Measurements from ENCODE around the gene C20orf173.
"Not testable (repeated sequence)": the region's sequence is repeated elsewhere in the genome, so short reads cannot be mapped to it uniquely, and the experiment has no call there.

C20orf173 gene

GRCh38 chr20:35529552-35529951 is at the start of gene C20orf173:
Gene C20orf173, minus strand, starts transcription at chr20:35529652. Its CDS starts 279 bp downstream, at chr20:35529373.
- DNase-seq (ENCODE audit: low spot score): no peak

DNA sequence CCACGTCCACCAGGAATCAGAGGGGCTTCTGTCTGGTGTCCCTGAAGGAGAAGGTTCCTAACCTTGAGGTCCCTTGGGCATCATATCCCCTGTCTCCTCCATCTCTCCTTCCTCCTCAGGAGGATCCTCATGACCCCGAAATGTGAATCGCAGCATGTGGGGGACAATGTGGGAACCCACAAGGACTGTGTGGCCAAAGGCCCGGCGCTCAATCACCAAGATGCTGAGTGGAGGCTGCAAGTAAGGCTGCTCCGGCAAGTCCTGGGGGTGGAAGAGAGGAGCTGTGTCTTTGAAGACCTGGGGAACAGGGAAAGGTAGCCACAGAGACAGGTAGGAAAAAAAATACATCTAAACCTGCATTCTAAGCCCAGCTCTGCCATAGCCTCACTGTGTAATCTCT is 49.7 kb upstream of the C20orf173 start:
- DNase-seq (ENCODE audit: low spot score): no peak

- DNase-seq (ENCODE audit: low spot score): no peak
Observed at GRCh38 chr20:35578469-35578868, 49.0 kb upstream of the C20orf173 start.

- DNase-seq (ENCODE audit: low spot score): no peak
Observed at GRCh38 chr20:35576816-35577215, 47.4 kb upstream of the C20orf173 start.

- no peak for DNase-seq (ENCODE audit: low spot score)
Observed at GRCh38 chr20:35575958-35576357, 46.5 kb upstream of the C20orf173 start.

GRCh38 chr20:35572838-35573237 is 43.4 kb upstream of the C20orf173 start:
- no peak for DNase-seq (ENCODE audit: low spot score)

DNA sequence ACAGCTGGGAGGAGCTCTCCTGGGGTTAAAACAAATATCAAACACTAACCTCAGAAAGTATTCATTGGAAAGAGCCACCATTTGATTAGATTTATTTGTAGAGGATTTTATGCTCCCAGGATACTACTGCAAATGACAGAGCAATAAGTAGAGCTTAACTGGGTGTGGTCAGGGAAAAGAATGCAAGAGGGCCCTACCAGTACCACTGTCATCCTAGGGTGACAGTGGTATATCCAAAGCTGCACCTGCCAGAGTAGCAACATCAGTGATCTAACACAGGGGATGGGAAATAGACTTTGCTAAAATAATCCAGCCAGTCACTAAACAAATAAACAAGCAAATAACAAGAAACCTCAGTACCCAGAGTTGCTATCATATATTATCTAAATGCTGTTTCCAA is 42.1 kb upstream of the C20orf173 start:
- no peak for DNase-seq (ENCODE audit: low spot score)

- no peak for DNase-seq (ENCODE audit: low spot score)
Observed at GRCh38 chr20:35568645-35569044, 39.2 kb upstream of the C20orf173 start.

GRCh38 chr20:35564905-35565304 is 35.5 kb upstream of the C20orf173 start:
- DNase-seq (ENCODE audit: low spot score): no peak

DNA sequence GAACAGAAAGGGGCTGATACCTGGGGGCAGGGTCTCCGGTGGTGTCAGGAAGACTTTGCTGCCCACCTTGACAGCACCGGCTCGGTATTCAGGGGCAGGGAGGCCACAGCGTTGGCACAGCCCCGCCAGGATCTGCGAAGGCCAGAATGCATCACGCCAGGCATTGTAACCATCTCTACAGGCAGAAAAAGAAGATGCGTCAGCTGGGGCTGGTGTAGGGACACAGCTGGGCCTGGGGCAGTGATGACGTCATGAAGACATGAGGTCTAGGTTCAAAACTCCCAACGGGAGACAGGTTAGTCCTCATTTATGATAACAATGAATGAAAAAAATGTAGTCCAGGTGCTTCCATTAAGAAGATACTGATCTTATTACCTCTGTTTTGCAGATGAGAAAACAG is 34.4 kb upstream of the C20orf173 start:
- no peak for DNase-seq (ENCODE audit: low spot score)

GRCh38 chr20:35562541-35563110 is 33.2 kb upstream of the C20orf173 start:
- no peak for DNase-seq (ENCODE audit: low spot score)

GRCh38 chr20:35561671-35562070 is 32.2 kb upstream of the C20orf173 start:
- no peak for DNase-seq (ENCODE audit: low spot score)

- DNase-seq (ENCODE audit: low spot score): peak; percentile 84
Observed at GRCh38 chr20:35561268-35561667, 31.8 kb upstream of the C20orf173 start.

GRCh38 chr20:35560541-35560940 is 31.1 kb upstream of the C20orf173 start:
- no peak for DNase-seq (ENCODE audit: low spot score)

- no peak for DNase-seq (ENCODE audit: low spot score)
Observed at GRCh38 chr20:35560105-35560511, 30.7 kb upstream of the C20orf173 start.

DNA sequence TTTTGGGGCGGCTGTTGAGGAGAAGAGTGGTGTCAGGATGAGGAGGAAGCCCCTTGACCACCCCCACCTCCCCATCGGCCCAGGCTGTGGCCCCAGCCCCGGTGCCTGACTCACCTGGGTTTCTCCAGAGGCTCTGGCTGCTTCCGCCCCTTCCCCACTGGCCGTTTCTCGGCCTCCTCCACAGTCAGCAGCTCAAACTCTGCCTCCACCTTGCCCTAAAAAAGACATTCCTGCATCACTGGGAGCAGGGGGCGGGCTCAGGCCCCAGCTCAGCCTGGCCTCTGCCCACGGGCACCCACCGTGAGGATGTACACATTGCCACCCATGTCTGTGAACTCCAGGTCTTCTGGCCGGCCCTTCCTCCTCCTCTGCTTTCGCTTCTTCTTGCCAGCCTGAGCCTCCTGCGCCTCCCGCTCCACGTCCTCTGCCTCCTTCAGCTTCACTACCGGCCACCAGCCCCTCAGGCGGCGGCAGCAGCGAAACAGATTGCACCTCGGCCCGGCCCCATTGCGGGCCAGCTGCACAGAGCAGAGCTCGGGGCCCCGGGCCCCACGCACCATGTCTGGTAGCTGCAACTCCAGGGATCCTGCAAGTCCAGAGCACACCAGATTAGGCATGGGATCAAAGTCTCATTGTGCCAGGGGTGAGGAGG is 29.7 kb upstream of the C20orf173 start:
- no peak for DNase-seq (ENCODE audit: low spot score)

DNA sequence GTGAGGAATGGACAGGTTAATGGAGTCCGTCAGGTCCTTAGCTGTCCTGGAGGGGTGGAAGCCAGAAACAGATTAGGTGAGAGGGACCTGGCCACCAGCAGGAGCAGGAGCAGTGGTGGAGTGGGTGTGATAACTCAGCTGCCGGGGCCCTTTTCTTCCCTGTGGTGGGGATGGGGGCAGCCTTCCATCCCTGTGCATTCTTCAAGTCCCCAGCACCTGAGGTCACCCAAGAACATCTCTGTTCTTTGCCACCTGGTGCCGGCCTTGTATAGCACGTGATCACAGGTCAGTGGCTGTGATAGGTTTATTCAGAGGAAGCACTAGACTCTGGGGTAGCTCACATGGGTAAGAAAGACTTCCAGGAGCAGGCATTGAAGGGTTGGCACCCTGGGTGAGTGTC is 29.0 kb upstream of the C20orf173 start:
- DNase-seq (ENCODE audit: low spot score): no peak

- no peak for DNase-seq (ENCODE audit: low spot score)
Observed at GRCh38 chr20:35556871-35557270, 27.4 kb upstream of the C20orf173 start.

DNA sequence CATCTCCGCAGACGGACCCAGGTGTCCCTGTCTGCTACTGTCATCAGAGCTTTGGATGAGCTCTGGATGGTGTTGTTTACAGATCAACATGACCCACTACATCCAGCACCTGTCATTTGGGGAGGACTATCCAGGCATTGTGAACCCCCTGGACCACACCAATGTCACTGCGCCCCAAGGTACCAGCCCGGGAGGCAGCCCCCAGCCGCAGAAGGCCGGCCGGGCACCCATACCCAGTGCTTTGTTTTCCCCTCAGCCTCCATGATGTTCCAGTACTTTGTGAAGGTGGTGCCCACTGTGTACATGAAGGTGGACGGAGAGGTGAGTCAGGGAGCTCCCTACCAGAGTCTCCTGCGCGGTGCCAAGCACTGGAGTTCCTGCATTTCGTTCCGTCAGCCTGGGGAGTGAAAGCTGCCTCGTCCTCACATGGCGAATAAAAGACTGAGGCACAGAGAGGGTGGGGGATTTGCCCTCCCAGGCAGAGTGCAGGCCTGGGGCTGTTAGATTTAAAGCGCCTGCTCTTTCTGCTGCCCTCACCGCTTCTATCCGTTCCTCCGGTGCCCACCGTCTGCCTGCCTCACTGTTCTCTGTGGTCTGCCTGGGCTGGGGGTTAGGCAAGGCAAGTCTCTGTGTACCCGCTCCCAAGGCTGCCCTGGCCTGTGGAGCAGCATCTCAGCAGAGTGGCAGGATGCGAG is 26.6 kb upstream of the C20orf173 start:
- DNase-seq (ENCODE audit: low spot score): no peak

DNA sequence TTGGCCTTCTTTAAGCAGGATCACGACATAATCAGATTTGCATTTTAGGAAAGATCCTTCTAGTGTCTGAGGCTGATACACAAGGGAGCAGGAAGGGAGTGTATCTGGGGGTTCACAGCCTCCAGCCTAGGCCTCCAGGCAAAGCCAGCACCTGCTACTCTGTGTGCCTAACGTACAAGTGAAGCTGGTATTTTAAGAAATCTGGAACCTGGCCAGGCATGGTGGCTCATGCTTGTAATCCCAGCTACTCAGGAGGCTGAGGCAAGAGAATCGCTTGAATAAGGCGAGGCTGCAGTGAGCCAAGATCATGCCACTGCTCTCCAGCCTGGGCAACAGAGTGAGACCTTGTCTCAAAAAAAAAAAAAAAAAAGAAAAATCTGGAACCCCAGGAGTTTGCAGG is 26.0 kb upstream of the C20orf173 start:
- DNase-seq (ENCODE audit: low spot score): not testable (repeated sequence)

DNA sequence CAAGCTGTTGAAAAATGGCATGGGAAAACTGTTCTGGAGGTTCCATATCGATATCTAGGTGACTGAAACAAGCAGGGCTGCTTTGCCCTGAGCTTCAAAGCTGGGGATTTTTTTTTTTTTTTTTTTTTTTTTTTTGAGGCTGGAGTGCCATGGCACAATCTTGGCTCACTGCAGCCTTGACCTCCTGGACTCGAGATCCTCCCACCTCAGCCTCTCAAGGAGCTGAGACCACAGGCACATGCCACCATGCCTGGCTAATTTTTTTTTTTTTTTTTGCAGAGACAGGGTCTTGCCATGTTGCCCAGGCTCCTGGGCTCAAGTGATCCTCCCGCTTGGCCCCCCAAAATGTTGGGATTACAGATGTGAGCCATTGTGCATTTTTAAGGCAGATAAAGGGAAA is 23.5 kb upstream of the C20orf173 start:
- DNase-seq (ENCODE audit: low spot score): no peak

DNA sequence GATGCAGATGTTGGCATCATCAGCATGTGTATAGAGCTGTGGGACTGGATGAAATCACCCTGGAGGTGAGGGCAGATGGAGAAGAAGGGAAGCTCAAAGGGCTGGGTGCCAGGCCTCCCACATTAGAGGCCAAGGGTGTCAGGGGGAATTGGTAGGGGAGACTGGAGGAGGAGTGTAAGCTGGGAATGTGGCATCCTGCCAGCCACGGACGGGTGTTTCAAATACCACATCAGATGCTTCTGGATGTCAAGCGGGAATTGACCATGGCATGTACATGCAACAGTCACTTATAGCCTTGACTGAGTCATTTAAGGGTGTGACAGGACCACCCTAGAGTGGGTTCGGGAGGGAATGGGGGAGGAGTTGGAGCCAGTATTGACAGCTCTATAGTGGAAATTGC is 22.1 kb upstream of the C20orf173 start:
- DNase-seq (ENCODE audit: low spot score): no peak

- DNase-seq (ENCODE audit: low spot score): no peak
Observed at GRCh38 chr20:35547329-35547728, 17.9 kb upstream of the C20orf173 start.

DNA sequence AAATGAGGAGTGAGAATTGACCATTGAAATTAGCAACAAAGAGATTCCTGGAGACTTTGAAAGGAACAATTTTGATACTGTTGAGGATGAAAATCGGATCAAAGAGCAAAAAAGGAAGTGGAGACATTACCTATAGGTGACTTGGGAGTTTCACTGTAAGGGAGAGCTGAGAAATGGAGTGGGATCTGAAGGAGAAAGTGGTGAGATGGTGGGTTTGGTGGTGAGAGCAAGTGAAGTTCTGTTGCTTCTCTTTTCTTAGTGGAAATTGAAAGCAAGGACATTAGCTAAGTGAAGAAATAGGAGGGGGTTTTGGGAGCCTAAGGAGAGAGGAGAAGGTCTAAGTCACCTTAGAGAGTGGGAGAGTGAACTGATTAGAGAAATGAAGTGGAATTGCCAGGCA is 16.7 kb upstream of the C20orf173 start:
- DNase-seq (ENCODE audit: low spot score): no peak
